GM19240 (cell line): Measurements from ENCODE around the gene NCAM1.

ENCODE experiments used
- DNase-seq: peaks from one replicate; pipeline ENCODE4 v3.0.0; 2011; ENCODE audit warnings: low spot score; ENCODE audit not compliant: insufficient read length

NCAM1 gene

DNA sequence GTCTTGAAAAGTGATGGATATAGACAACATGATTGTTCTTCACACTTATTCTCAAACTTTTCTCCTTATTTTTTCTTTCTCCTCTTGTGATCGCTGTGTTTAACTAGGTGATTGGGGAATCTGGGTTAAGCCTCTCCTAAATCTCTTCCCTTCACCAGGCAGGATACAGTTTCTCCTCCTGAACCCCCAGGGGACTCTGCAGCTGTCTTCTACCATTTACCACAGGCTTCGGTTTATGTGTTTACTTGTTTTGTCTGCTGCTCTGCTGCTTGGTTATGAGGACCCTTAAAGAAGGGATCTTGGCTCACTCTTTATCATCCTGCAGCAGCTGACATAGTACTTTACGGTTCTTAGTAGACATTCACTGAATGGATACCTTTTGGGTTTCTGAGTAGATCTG, 124.2 kb downstream of the NCAM1 start:
- no peak for DNase-seq

DNA sequence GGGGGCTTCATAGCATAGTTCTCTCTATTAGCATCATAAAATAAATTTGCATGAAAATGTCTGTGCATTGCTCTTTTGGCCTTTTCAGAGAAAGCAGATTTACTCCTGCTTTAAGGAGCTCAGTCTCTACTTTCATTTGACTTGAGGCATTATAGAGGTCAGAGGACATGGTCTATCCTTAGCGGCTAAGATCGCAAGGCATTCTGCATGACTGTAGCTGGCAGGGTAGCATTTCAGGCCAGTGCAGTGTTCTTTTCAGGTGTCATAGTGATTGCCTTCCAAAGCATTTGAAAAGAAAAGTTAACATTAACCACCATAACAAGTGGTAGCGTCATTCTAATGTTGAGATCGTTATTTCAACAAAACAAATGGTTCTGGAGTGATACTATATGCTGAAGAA, 126.5 kb downstream of the NCAM1 start:
- no peak for DNase-seq

DNA sequence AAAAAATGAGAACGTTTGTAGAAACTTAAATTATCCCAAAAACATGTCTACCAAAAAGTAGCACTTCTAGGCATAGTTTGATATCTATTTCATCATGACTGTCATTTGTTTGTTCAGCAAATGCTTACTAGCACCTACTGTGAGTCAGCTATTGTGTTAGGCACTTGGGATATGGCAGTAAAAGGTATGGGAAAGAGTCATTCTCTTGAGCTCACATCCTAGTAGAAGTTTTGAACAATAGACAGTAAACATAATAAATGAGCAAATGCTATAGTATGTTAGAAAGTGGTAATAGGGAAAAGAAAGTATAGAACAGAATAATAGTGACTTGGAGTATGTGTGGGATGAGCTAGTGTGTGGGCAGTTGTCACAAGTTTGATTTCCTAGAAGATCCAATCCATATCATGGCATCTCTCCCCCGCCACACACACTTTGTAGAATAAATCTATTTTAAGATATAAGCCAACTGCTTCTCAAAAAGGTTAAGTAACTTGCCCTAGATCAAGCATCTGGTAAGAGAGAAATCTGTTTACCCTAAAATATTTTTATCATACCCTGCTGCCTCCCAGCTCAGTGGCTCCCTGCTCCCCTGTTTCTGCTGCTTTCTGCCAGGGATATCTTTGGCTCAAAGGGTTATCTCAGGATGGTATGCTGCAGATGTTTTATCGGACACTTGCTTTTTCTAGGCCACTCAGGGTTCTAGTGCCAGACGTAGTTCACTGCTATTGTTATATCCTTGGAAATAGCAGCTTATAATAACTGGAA, 129.7 kb downstream of the NCAM1 start:
- DNase-seq = no peak

DNA sequence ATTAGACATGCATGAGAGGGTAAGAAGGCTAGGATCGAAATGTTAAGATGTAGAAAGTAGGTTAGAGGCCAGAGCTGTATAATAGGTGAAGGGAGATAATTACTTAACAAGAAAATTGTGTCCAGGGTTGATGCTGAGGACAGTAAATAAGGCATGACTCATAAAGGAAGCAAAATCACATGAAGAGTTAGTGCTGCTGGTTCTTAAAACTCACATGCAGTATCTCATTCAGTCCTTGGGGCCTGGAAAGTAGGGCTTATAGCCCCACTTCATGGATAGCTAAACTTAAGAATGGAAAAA, 130.2 kb downstream of the NCAM1 start:
- no peak for DNase-seq

DNA sequence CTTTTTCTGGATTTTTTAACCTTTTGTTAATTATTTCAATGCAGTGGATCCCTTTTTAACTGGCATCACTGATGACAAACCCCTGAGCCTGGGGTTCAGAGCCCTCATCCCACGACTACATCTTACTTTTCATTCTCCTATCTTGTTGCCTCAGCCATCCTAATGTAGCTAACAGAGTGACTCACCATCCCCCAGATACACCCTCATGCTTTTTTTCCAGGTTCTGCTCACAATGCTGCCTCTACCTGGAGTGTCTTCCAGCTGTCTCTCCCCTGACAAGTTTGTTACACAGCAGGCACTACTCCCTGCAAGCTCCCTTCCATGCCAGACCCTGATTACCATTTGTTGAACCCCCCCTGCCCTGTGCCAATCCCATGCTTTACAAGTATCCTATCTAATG, 135.4 kb downstream of the NCAM1 start:
- no peak for DNase-seq

DNA sequence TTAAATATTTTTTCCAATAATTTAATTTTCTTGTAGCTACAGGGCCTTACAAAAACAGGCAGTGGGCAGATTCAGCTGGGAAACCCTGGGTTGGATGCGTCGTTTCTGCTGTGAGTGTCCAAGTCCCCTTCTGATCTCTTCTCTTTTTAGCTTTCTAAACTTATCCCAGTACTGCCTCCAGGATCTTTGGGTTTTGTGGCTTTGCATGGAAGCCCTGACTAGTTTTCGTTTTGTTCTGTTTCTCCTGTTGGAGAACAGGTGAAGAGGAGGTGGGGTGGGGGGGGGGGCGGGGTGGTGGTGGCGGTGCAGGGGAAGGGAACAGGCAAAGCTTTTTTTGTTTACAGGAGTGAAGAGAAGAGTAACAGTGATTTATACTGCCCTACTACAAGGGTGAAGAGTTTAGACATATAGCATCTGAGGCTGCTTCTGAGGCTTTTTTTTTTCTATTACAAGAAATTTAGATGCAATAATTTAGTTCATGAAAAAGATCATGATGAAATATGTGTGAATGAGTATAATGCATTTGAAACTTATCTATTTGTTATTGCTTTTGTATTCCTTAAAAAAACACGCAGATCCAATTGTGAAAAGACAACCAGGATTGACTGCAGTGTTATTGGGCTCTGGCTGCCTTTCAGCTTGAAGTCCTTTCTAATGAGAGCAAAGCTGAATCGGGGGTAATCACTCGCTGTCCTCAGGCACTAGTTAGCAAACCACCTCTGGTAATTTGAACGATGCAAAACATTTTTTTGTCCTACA, 142.9 kb downstream of the NCAM1 start:
- DNase-seq = no peak

DNA sequence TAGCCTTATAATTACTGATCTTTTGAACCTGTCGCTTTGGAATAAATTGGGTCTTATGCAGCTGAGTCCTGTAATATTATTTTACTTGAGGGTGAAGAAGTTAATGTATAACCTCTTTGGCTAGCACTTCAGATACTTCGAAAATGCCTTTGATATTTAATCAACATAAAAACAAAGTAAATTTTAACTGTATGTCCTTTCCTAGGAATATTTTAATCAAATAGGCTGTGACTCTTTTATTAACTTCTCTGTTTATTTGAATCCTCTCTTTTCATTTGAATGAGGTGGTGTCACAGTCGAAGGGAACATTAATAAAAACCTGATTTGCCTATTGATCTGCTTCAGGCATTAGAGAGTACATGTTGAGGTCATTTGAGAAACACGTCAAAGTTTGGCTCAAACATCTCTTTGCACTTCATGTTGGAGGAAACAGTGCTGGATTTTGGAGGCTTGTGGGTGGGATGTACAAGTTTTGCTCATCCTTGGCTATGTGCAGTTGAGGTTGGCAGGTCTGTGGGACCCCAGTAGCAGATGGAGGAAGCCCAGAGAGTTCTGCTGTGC, 143.6 kb downstream of the NCAM1 start:
- DNase-seq = no peak

DNA sequence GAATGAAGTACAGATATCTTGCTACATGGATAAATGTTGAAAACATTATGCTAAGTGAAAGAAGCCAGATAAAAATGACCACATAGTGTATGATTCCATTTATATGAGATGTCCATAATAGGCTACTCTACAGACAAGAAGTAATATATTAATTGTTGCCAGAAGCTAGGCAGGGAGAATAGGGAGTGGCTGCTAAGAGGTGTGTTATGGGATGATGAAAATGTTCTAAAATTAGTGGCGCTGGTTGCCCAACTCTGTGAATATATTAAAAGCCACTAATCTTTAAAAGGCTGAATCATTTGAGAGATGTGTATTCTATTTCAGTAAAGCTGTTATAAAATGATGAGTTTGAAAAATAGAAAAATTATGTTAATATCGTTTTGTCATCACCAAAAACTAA, 144.4 kb downstream of the NCAM1 start:
- no peak for DNase-seq

DNA sequence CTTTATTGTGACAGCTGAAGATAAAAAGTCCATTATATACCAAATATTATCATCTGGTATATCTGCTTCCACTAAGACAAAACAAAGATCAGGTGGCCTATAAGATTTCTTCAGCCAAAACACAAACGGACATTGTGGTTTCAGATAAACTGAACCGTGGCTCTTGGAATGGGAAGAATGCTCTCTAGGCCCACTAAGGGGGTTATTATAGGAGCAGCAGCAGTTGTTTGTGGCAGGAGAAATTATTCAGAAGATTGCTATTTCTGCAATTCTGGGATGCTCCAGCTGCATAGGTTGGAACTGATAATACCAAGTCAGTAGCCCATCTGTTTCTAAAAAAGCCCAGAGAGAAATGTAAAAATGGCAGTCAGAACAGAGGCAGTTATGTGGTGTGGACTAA, 145.3 kb downstream of the NCAM1 start:
- DNase-seq = no peak

DNA sequence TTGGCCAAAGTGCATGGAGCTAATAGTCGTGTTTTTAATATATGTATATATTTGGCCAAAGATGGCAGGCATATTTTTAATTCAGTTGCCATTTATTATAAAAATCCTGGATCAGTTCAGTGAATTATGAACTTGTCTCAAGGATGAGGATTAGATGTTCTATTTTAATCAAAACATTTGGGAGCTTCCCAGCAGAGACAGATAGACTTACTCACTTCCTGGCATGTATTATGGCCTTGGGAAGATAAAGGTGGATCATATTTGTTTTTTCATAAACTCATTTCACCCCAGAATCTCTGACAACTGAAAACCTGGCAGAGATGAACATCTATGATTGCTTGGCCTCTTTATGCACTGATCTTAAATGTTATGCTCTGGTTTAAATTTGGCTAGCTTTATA, 148.8 kb downstream of the NCAM1 start:
- DNase-seq = no peak

DNA sequence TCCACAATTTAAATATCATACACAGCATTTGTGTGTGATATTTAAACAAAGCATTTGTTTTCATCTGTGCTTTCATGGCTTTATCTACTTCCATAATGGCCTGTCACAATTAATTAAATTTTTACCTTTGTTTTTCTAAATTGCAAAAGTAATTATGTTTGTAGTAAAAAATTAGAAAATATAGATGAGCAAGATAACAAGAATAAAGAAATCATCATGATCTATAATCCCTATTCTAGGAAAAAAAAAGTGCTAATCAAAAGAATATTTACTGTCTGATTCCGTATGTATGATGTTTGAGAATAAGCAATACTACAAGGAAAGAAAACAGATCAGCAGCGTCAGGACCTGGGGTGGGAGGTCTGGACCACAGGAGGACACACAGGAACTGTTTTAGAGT, 149.9 kb downstream of the NCAM1 start:
- no peak for DNase-seq

DNA sequence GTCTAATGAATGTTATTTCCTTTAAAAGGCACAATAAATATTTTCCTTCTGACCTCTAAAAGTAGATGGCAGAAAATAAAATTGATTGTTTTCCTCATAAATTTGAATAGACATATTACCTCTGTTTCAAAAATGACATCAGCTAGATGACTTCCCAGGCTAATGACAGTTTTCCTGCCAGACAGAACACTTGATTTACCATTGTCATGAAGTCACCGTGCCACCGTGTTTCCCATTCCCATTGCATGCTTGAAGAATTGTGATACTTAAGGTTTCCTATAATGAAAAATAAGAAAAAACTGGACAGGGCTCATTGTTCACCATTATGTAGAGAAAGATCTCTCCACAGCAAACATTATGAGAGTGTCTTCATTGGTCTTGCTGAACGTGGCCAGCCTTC, 151.1 kb downstream of the NCAM1 start:
- DNase-seq = no peak

DNA sequence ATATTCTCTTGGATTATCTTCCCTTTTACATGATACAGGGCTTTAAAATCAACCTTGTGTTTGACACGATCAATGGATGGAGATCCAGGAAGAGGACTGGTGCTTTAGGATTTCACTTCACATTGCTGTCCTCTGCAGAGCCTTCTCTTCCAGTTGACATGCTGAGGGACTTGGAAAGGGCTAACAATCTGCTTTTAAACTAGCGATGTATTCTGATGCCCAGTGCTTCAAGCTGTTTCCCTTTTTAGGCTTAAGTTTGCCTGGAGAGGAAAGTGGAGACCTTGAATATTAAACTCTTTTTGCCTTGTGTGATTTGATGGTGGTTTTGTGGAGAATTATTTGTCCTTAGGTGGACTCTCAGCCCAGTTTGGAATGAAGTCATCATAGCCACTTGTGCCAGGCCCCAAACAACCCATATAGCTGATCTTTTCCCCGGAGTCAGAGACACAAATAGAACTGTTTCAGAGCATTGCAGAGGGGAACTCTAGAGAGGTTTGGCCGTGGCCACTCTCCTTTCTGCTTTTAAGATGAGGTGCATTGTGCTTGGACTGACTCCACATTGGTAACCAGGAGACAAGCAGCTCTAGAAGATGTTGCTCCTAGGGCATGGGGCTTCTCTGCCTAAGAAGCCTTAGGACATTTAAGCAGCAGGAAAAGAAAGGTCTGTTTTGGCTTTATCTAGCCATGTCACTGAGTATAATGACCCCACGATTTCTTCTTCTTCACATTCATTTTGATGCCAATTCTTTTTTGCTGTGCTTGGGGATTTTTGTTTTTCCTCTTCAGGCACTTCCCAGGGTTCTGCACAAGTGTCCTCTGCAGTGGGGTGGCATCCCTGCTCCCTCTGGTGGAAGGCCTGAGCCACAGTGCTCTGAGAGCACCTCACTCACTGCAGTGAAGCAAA, 152.8 kb downstream of the NCAM1 start:
- DNase-seq = no peak

DNA sequence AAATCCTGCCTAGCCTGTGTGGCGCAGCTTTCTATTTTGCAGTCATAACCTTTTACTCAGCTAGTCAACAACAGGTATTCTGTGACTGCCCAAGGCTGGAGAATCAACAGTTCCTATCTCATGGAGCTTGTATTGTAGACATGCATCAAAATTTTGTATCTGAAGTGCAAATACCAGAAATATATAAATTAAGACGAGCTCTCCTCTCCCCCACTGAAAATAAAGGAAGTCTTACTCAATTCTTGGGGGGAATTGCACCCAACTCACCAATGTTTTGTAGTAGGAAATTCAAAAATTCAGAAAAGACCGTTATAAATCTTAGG, 153.4 kb downstream of the NCAM1 start:
- DNase-seq = no peak

DNA sequence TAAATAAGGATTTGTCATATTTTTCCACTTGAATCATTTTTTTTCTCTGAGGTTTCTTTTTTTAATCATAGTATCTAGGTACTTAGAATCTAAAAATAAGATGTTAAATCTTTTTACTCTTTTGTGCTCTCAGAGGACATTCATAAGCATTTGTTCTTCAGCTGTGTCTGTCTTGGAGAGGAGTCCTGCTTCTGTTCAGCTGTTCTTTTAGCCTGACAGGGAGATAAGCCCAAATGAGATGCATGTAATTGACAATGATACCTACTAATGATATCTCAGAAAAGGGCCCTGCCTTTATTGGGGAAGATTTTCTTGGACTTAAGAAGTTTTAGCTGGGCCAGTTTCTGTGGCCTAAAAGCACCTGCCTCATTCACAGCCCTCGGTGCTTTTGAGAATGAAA, 156.9 kb downstream of the NCAM1 start:
- DNase-seq = no peak

DNA sequence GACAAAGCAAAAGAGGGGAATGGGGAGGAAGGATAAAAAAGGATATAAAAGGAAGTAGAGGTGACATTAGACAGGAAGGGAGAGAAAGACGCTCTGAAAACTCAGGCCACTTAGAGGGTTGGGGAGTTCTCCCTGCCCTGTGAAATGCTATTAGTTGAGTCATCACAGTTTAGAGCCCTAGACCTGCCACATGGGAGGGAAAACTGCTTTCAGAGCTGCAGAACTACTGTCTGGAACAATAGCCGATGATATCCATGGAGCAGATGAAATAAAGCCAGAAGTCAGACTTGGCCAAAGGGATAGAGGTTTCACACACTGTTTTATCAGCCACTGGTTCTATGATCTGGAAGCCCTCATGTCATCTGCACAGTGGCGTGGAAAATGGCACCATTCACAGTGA, 157.9 kb downstream of the NCAM1 start:
- no peak for DNase-seq

DNA sequence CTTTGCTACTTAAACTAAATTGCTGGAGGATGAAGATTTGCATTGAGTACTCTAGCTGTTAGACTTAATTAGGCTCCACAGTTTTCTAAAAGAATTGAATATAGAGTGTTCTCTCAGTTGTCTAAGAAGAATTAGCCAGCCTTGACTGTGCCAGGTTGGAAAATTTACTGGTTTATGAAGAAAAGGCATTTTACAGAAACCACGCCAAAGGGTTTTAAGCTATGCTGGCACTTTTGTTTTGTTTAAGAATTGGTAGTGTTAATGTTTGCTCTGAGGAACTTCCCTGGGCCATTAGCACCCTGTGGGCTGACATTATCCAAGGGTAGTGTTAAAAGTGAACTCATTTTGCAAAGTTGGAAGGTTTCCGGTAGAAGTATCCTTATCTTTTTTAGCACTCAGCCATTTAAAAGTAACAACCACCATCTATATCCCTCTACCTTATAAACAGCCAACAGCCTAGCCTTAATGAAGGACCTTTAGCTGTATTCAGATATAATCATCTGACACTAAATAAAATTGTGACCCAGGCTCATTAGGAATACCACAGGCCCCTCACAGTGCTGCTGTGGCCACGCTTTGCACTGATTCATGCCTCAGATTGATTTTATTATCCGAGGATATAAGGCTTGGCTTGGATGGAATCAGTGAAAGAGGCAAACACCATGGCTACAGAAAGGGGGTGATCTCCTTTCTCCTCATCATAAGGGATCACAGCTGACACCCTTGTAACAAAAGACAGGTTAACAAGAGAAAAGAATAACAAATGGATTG, 158.9 kb downstream of the NCAM1 start:
- no peak for DNase-seq

DNA sequence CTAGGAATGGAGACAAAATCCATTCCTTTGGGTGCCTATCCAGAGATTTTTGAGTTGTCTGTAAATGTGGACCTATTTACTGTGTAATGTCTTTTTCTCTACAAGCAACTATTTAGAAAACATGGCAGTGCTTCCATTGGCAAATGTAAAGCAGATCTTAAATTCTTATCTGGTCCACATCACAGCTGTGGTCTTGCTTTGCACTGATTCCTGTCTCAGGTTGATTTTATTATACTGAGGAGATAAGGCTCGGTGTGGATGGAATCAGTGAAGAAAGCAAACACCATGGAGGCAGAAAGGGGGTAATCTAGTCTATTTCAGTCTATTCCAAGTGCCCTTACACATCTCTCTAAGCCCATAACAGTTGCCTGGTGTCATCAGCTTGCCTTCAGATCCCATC, 160.5 kb downstream of the NCAM1 start:
- no peak for DNase-seq

DNA sequence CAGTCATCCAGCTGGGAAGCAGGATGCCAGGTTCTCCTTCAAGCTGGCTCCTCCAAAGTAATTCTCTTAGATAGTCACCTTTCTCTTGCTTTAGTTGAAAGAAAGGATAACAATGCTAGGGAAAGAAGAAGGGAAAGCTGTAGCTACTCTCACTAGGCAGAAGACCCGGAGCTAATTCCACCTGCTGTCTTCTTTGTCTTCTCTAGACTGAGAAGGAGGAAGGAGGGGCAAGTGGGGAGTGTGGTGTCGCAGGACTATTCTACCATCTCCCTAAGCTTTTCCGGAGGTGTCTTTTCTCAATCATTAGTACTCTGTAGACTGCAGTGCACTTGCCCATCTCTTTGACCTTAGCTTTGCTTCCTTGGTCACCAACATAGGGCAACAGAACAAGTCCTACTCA, 162.8 kb downstream of the NCAM1 start:
- DNase-seq = no peak

DNA sequence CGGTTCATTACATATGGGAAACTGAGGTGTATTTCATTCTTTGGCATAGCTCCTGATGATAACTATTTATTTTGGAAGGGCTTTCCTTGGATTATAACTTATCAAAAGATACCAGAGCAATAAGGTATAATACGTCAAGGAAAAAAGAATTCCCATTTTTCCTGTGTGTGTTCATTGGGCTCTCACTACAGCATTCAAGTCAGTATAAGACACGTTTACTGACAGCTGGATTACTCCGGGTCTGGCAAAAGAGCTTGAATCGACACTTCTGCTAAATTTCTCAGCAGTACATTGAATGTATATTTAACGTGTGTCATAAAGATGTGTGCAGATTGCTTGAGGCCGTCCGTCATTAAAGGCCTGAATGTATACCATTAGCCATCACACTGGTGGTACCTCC, 163.4 kb downstream of the NCAM1 start:
- no peak for DNase-seq

DNA sequence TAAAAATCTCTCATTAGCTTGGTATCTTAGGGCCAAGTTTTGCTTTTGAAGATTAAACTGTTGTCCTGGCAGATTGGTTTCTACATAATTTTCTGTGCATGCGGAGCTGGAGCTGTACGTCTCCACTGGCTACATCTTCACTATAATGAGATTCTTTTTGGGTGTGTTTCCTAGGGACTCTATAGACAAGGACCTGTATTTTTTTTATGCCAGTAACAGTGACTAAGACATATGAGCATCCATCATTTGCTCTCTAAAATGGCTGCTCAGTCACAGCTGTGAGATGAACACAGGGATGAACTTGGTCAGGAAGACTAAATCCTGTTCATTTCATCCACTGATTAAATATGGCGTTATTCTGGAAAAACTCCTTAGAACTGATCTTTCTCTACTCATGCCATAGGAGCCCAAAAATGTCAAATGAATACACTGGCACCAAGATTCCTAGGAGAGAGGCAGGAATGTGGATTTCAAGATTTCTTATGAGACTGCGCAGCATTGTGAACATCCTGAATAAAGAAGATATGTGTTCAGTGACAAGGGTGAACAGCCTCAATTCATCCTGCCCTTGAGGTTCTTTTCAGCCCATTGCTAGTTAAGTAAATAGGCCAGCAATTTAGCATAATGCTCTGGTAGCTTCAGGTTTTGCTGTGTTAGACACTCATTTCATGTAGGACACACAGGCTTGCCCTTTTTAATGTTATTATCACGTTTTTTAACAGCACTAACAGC, 168.2 kb downstream of the NCAM1 start:
- no peak for DNase-seq
